Endothelial cell of umbilical vein (primary cell): Measurements from ENCODE around the gene S100Z. TPM values are rescaled to one million over a fixed set of nuclear protein-coding genes. Genes with fewer than 3 reads are reported as not detected.

Source experiments
- BruUV-seq: library from RNA; stranded (reverse); fragments of 400-500 nt; replicated peaks from 2 replicates; lab custom pipeline; 2021; lab: Mats Ljungman, UMichigan
- CTCF ChIA-PET: fragments of 300-600, 350-600 bp; sonication (Branson Sonifier 250); formaldehyde crosslinking; loops from one replicate; lab custom pipeline; 2021; ENCODE audit warnings: antibody characterized with exemption, inconsistent platforms; lab: Charles Lee
- POLR2A ChIA-PET: fragments of 300-600, 350-600 bp; sonication (Branson Sonifier 250); formaldehyde crosslinking; loops from one replicate; lab custom pipeline; 2021; ENCODE audit warnings: antibody characterized with exemption, inconsistent platforms; lab: Charles Lee
- DNase-seq: peaks from one replicate; pipeline ENCODE4 v3.0.0-alpha.2; 2011; ENCODE audit warnings: low read depth, low spot score
- FAIRE-seq: peaks from 2 replicates; lab custom pipeline; 2011; peaks lifted over from hg19 to GRCh38; lab: Jason Lieb, UNC
- H2AFZ ChIP-seq: 2 replicates; pipeline ENCODE4 v1.6.0; 2012; ENCODE audit warnings: low read depth, low read length, control low read depth, inconsistent platforms
- H3K27ac ChIP-seq: 2 replicates; pipeline ENCODE4 v1.5.1; 2011; ENCODE audit warnings: low read depth, mild to moderate bottlenecking, control low read depth, low read length, moderate library complexity; ENCODE audit not compliant: insufficient read depth
- H3K27me3 ChIP-seq, 2 experiments: 2 replicates each; pipeline versions ENCODE4 v1.6.0 to v1.6.1; 2011; ENCODE audit warnings: low read length in 2 of 2, mixed read lengths in 1 of 2; ENCODE audit not compliant: control insufficient read depth in 2 of 2, insufficient read depth in 2 of 2
- H3K36me3 ChIP-seq, 2 experiments: 2 replicates in 1 of 2; 3 replicates in 1 of 2; pipeline ENCODE4 v1.5.1; 2011; ENCODE audit warnings: low read length in 2 of 2, mild to moderate bottlenecking in 1 of 2, moderate library complexity in 1 of 2; ENCODE audit not compliant: control insufficient read depth in 2 of 2, insufficient read depth in 2 of 2; ENCODE audit errors: extremely low read depth in 1 of 2
- H3K4me1 ChIP-seq: 3 replicates; pipeline ENCODE4 v1.5.1; 2011; ENCODE audit warnings: mild to moderate bottlenecking, low read length; ENCODE audit not compliant: control insufficient read depth, insufficient read depth; ENCODE audit errors: extremely low read depth
- H3K4me2 ChIP-seq: 2 replicates; pipeline ENCODE4 v1.6.1; 2011; ENCODE audit warnings: low read length, control low read depth, mixed read lengths; ENCODE audit not compliant: insufficient read depth
- H3K4me3 ChIP-seq, 3 experiments: fragments of 200-600 bp in 1 of 3; sonication (generic), shearing (Covaris generic) in 1 of 3; replicated peaks in 1 of 3; 2 replicates each; pipeline ENCODE4 v1.5.1; 2011 to 2016; ENCODE audit warnings: control low read depth in 3 of 3, low read length in 3 of 3, mild to moderate bottlenecking in 2 of 3, inconsistent platforms in 1 of 3, low read depth in 1 of 3, moderate library complexity in 1 of 3; ENCODE audit not compliant: insufficient read depth in 1 of 3
- H3K79me2 ChIP-seq: 2 replicates; pipeline ENCODE4 v1.6.0; 2012; ENCODE audit warnings: low read length, inconsistent platforms; ENCODE audit not compliant: control insufficient read depth, insufficient read depth
- H3K9ac ChIP-seq: replicated peaks from 2 replicates; pipeline ENCODE3; 2011; ENCODE audit warnings: low read length, control low read depth; ENCODE audit not compliant: insufficient read depth; ENCODE audit errors: extremely low read depth
- H3K9me1 ChIP-seq: replicated peaks from 3 replicates; pipeline ENCODE4 v1.6.0; 2011; ENCODE audit warnings: mild to moderate bottlenecking, low read length; ENCODE audit not compliant: control insufficient read depth, insufficient read depth; ENCODE audit errors: extremely low read depth
- H3K9me3 ChIP-seq: replicated peaks from 2 replicates; pipeline ENCODE4 v1.5.1; 2012; ENCODE audit warnings: low read length, inconsistent platforms; ENCODE audit not compliant: control insufficient read depth, insufficient read depth
- H4K20me1 ChIP-seq: replicated peaks from 2 replicates; pipeline ENCODE3; 2011; ENCODE audit warnings: mild to moderate bottlenecking, low read length; ENCODE audit not compliant: control insufficient read depth, insufficient read depth; ENCODE audit errors: extremely low read depth
- CTCF ChIP-seq, 2 donors: IDR thresholded peaks; 1 replicate in 1 of 2; 2 replicates in 1 of 2; pipeline ENCODE4 v1.5.1; 2011; ENCODE audit warnings: low read length in 2 of 2, mild to moderate bottlenecking in 2 of 2, moderate library complexity in 2 of 2, control low read depth in 1 of 2, inconsistent platforms in 1 of 2, low read depth in 1 of 2; ENCODE audit not compliant: insufficient read depth in 1 of 2; ENCODE audit errors: extremely low read depth in 1 of 2
- EZH2 ChIP-seq: IDR thresholded peaks from 2 replicates; pipeline ENCODE4 v1.6.1; 2012; ENCODE audit warnings: borderline replicate concordance, low read depth, mild to moderate bottlenecking, moderate library complexity, low read length, inconsistent platforms; ENCODE audit not compliant: severe bottlenecking
- FOS ChIP-seq: IDR thresholded peaks from 2 replicates; pipeline ENCODE4 v1.6.1; 2011; ENCODE audit warnings: mild to moderate bottlenecking, low read length, moderate library complexity, borderline replicate concordance; ENCODE audit not compliant: insufficient read depth
- GATA2 ChIP-seq: IDR thresholded peaks from 2 replicates; pipeline ENCODE4 v1.7.0; 2011; ENCODE audit warnings: low read depth, mild to moderate bottlenecking, moderate library complexity, mixed read lengths, low read length; ENCODE audit not compliant: insufficient read length, insufficient read depth
- JUN ChIP-seq: IDR thresholded peaks from 2 replicates; pipeline ENCODE4 v1.6.1; 2011; ENCODE audit warnings: borderline replicate concordance, low read depth; ENCODE audit not compliant: insufficient read length, insufficient read depth
- MAX ChIP-seq: IDR thresholded peaks from 2 replicates; pipeline ENCODE4 v1.6.1; 2011; ENCODE audit not compliant: insufficient read depth, insufficient read length
- MYC ChIP-seq: IDR thresholded peaks from one replicate; pipeline ENCODE4 v1.6.1; 2011; ENCODE audit warnings: mild to moderate bottlenecking, low read depth, low read length
- POLR2A ChIP-seq: IDR thresholded peaks from 2 replicates; pipeline ENCODE4 v1.6.1; 2012; ENCODE audit warnings: low read depth, mild to moderate bottlenecking, control low read depth, low read length
- POLR2AphosphoS5 ChIP-seq: IDR thresholded peaks from 2 replicates; pipeline ENCODE4 v1.6.1; 2012; ENCODE audit warnings: low read depth, mild to moderate bottlenecking, control low read depth, low read length, moderate library complexity; ENCODE audit not compliant: insufficient read depth
- dilution Hi-C: fragments of 300-500 bp; cut with MboI; formaldehyde crosslinking; loops from one replicate; pipeline ENCODE4 v1.15.0; 2019; ENCODE audit warnings: low sequenced_read_pairs; ENCODE audit not compliant: extremely low pct_ligation_motif_present
- intact Hi-C: fragments of 100-400 bp; cut with micrococcal nuclease; formaldehyde crosslinking; loops from one replicate; pipeline ENCODE4 v1.10.0; 2022
- polyA plus RNA-seq, 4 experiments: library from polyadenylated mRNA; depleted of rRNA in 3 of 4; stranded (reverse) in 3 of 4; unstranded in 1 of 4; fragments of >200 nt; gene quantifications; 2 replicates each; pipeline versions ENCODE4 v1.2.1 to v1.2.3, GENCODE V29; 2011 to 2012; ENCODE audit warnings: missing spikeins in 1 of 4
- total RNA-seq: library from RNA; stranded (reverse); gene quantifications from 2 replicates; pipeline ENCODE4 v1.2.3, GENCODE V29; 2021

Gene S100Z
- total and polyA plus RNA-seq, 2 donors (not counting 3 experiments of a cell fraction or from before 2014, with no cell fraction given) = not detected

- Histone ChIP-seq H2AFZ (no peak overlapping the region), H3K27ac (no peak overlapping the region), H3K79me2 (no peaks in the 10 kb centered on the region), H3K27me3 (no peaks in the 10 kb centered on the region), H4K20me1 (no peaks in the 10 kb centered on the region), H3K4me3 (no peak overlapping the region), H3K9me3 (no peaks in the 10 kb centered on the region), H3K4me2 (no peak overlapping the region), H3K9ac (no peak overlapping the region), H3K36me3 (no peaks in the 10 kb centered on the region), H3K4me1 (peaks cover 5% of the 10 kb centered on the region), H3K9me1 (no peaks in the 10 kb centered on the region)
- DNase-seq (no peak), FAIRE-seq (no peak)
- BruUV-seq = no TSS peak
- TF ChIP-seq MYC = no peak
- no peak for TF ChIP-seq CTCF (IDR thresholded peaks at IDR 0.05; ENCODE audit: extremely low read depth in 1 of 2, insufficient read depth in 1 of 2, low read depth in 1 of 2, low read length in 2 of 2)
- TF ChIP-seq GATA2 = no peak
- no peak for TF ChIP-seq POLR2AphosphoS5
- TF ChIP-seq JUN = no peak
- no peak for TF ChIP-seq MAX
- TF ChIP-seq POLR2A = no peak
- no peak for TF ChIP-seq EZH2
- TF ChIP-seq FOS = no peak
- intact Hi-C loops = no loop called here
- ChIA-PET CTCF (interaction anchor here (1.0 kb wide), 1 partner anchor 77 kb away, joined by 3 read pairs; no protein-coding TSS in a partner anchor), POLR2A (no interaction called here)
- dilution Hi-C loops = no loop called here
Observed at GRCh38 chr5:76851728-76852369, 2.0 kb downstream of the S100Z start.
